Right lobe of liver (tissue), 6 donors: ENCODE results near the gene SPATA2. TPM values are rescaled to one million over a fixed set of nuclear protein-coding genes. Genes with fewer than 3 reads are reported as not detected.

Experiments used
- ATAC-seq, 4 donors: fragments of 200-7000 bp; cut with Tn5 transposase; one replicate each; pipeline ENCODE4 v1.9.1; 2020; ENCODE audit warnings: mild to moderate bottlenecking in 4 of 4, moderate library complexity in 4 of 4
- DNase-seq, 3 donors: peaks; one replicate each; pipeline ENCODE4 v3.0.0-alpha.2; 2020
- H3K27ac ChIP-seq, 3 donors: fragments of 200-600 bp; one replicate each; pipeline ENCODE4 v1.8.0; 2022
- H3K27me3 ChIP-seq, 2 donors: fragments of 200-600 bp; one replicate each; pipeline ENCODE4 v1.8.0; 2022
- H3K36me3 ChIP-seq, 4 donors: fragments of 200-600 bp; sonication (generic) in 1 of 4; one replicate each; pipeline versions ENCODE4 v1.5.1 to v1.8.0; 2017 to 2022; ENCODE audit warnings: control low read depth in 1 of 4
- H3K4me1 ChIP-seq, 4 donors: fragments of 200-600 bp; sonication (generic) in 1 of 4; one replicate each; pipeline versions ENCODE4 v1.5.1 to v1.8.0; 2017 to 2022; ENCODE audit warnings: control low read depth in 1 of 4
- H3K4me3 ChIP-seq, 3 donors: fragments of 200-600 bp; one replicate each; pipeline ENCODE4 v1.8.0; 2022
- H3K9me3 ChIP-seq, 4 donors: fragments of 200-600 bp; sonication (generic) in 1 of 4; one replicate each; pipeline versions ENCODE4 v1.5.1 to v1.8.0; 2017 to 2022; ENCODE audit warnings: control low read depth in 1 of 4
- CTCF ChIP-seq, 4 donors: fragments of 200-600 bp in 3 of 4; fragments of 450-650 bp in 1 of 4; IDR thresholded peaks; one replicate each; pipeline versions ENCODE4 v1.5.1 to v1.8.0; 2016 to 2022; ENCODE audit warnings: antibody characterized with exemption in 4 of 4, mild to moderate bottlenecking in 2 of 4
- POLR2A ChIP-seq: fragments of 450-650 bp; IDR thresholded peaks from one replicate; pipeline ENCODE4 v1.6.1; 2017; ENCODE audit warnings: antibody characterized with exemption, mild to moderate bottlenecking
- WGBS: methylation state at CpG from one replicate; pipeline ENCODE4 v1.1.6; 2018; ENCODE audit warnings: low coverage, low lambda C conversion rate; ENCODE audit not compliant: insufficient coverage; ENCODE audit errors: missing lambda C conversion rate; 5-methylcytosine and 5-hydroxymethylcytosine counted together
- intact Hi-C, 2 donors: fragments of 100-400 bp; cut with DNase I; formaldehyde crosslinking; loops; one replicate each; pipeline versions ENCODE4 v1.11.2 to v1.14.1; 2022
- total RNA-seq, 6 experiments: library from RNA; depleted of rRNA in 2 of 6; stranded (reverse); fragments of >200 nt in 2 of 6; fragmentation: NEBNext Ultra II Directional in 3 of 6; extraction: Animal tissue kit (Norgen Biotek cat#: 25700) in 3 of 6; gene quantifications; one replicate each; pipeline versions ENCODE4 v1.1.0 to v1.2.4, GENCODE V29; 2016 to 2023
- donor health status: DM: no; HTN: yes; CAD: no.
- donor health status: DM: no; HTN: no; CAD: no.
- donor health status: DM: no; HTN: no; CAD: no.
- donor health status: DM: no; HTN: yes; CAD: no.
- donor health status: DM: no; HTN: yes; CAD: no.

The SPATA2 gene
- total RNA-seq, 6 experiments from 2014 or later: 1.9 to 3.6 (median 2.9) TPM

DNA sequence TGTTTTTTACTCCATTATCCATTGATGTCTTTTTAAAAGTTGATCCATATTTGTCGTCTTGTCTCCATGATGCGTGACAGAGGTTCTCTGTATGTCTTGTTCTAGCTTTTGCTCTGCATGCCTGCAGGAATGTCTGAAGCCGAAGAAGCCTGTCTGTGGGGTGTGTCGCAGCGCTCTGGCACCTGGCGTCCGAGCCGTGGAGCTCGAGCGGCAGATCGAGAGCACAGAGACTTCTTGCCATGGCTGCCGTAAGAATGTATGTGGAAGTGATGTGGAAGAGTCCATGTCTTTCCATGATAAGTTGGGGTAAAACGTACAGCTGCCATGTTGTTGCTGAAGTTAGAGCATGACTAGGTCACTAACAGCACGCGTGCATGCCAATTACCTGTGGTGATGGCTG, 26.1 kb upstream of the SPATA2 start:
- no peak for ATAC-seq
- no peak for DNase-seq
- Histone ChIP-seq H3K27me3 (no peaks in the 10 kb centered on the region), H3K27ac (no peak overlapping the region), H3K4me3 (no peak overlapping the region), H3K36me3 (peaks cover 0 to 61% (median 24%) of the 10 kb centered on the region in 4 donors), H3K4me1 (peaks cover 0 to 21% (median 9%) of the 10 kb centered on the region in 4 donors), H3K9me3 (no peaks in the 10 kb centered on the region)
- intact Hi-C loops: no loop called here
- 100% methylated on average over 9 of the region's 15 CpGs for WGBS
- TF ChIP-seq POLR2A (no peak), CTCF (IDR thresholded peaks at IDR 0.05) (no peak)

GRCh38 chr20:49938173-49939163, 23.1 kb upstream of the SPATA2 start:
- Histone ChIP-seq H3K9me3 (no peaks in the 10 kb centered on the region), H3K4me1 (peaks cover 3 to 32% (median 12%) of the 10 kb centered on the region in 4 donors), H3K4me3 (peak overlapping the region in 1 of 3 donors; percentile 97), H3K27me3 (no peaks in the 10 kb centered on the region), H3K27ac (peak overlapping the region in 1 of 3 donors; percentile 96), H3K36me3 (peaks cover 0 to 33% (median 8%) of the 10 kb centered on the region in 4 donors)
- no peak for TF ChIP-seq CTCF (IDR thresholded peaks at IDR 0.05)
- TF ChIP-seq POLR2A: no peak
- DNase-seq (peak in 1 of 3 donors; percentile 47), ATAC-seq (peak in 1 of 4 donors; percentile 8)
- intact Hi-C loops: no loop called here
- WGBS: 46% methylated on average over 11 of the region's 12 CpGs

DNA sequence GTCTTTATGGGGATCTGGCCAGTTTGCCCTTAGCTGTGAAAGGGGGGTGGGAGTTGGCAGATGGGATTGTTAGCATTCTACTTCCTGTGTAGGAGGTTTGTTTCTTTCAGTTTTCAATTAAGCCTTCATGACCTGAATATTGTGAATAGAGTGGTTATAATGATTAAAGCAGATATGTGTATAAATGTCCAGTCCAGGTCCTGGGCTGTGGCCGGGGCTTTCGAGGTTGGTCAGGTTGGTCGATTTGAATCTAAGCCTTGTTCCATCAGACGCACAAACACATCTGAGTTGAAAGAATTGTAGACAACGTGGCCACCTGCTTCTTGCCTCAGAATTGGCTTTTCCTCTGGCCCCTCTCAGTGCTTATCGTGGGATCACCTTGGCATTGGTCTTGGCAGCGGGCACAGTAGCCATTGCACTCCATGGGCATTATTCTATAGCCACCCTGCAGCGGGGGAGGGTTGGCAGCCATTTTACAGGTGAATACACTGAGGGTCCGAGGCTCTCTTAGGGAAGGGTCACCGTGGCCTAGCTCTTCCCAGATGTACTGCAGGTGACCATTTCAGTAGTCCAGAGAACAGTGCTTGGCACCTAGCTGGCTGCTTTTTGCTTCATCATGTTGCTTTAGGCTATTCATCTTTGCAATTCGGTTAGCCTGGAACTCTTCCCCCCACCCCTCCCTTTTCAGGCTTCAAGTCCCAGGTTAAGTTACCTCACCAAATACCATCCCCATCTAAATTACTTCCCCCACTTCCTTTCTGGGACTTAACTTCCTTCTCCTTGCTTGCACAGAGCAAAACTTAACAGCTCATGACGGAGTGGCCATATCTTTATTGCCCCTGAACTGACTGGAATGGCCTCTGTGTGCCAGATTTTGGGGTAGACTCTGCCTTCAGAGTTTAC, 21.9 kb upstream of the SPATA2 start:
- Histone ChIP-seq H3K4me3 (peak overlapping the region; percentile 90 to 100 (median 97)), H3K9me3 (no peaks in the 10 kb centered on the region), H3K36me3 (peaks cover 0 to 22% (median 3%) of the 10 kb centered on the region in 4 donors), H3K27ac (peak overlapping the region; percentile 94 to 97 (median 96)), H3K27me3 (no peaks in the 10 kb centered on the region), H3K4me1 (peaks cover 3 to 32% (median 12%) of the 10 kb centered on the region in 4 donors)
- ATAC-seq (peak in 1 of 4 donors; percentile 11), DNase-seq (no peak)
- intact Hi-C loops: no loop called here
- no peak for TF ChIP-seq POLR2A
- TF ChIP-seq CTCF (IDR thresholded peaks at IDR 0.05): no peak
- WGBS: 2% methylated on average over 9 of the region's 12 CpGs
